Measurements from ENCODE around the gene EFHD2.
"Not testable (repeated sequence)": the region's sequence is repeated elsewhere in the genome, so short reads cannot be mapped to it uniquely, and the experiment has no call there.

The EFHD2 gene

DNA sequence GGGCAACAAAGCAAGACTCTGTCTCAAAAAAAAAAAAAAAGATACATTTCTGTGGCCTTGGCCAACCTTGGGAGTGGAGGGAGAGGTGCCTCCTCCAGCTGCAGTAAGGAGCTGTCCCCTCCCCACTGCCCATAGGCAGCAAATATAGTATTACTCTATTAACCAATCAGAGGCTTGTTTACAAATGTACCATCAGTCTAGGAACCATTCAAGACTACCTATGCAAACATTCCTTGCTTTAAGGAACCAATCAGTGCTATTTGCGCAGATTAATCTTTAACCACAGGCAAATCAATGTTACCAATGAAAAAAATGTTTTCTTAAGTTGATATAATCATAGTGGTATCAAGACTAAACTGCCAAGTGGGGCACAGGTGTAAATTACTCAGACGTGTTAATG, 47.9 kb downstream of the EFHD2 start:
- no peak for DNase-seq (ENCODE audit: low read depth, low spot score)
- Histone ChIP-seq H3K27me3 (ENCODE audit: insufficient read depth, insufficient read length) (no peaks in the 10 kb centered on the region), H3K9ac (ENCODE audit: insufficient read length, low read depth) (no peak overlapping the region), H3K4me3 (ENCODE audit: insufficient read length, low read depth) (no peak overlapping the region), H3K9me3 (ENCODE audit: insufficient read depth, low read length) (no peaks in the 10 kb centered on the region), H3K36me3 (ENCODE audit: insufficient read depth, insufficient read length, low read length) (no peaks in the 10 kb centered on the region), H3K4me1 (ENCODE audit: insufficient read depth, insufficient read length) (no peaks in the 10 kb centered on the region)
- TF ChIP-seq YY1 (IDR thresholded peaks at IDR 0.05; ENCODE audit: insufficient read depth, insufficient read length): no peak

DNA sequence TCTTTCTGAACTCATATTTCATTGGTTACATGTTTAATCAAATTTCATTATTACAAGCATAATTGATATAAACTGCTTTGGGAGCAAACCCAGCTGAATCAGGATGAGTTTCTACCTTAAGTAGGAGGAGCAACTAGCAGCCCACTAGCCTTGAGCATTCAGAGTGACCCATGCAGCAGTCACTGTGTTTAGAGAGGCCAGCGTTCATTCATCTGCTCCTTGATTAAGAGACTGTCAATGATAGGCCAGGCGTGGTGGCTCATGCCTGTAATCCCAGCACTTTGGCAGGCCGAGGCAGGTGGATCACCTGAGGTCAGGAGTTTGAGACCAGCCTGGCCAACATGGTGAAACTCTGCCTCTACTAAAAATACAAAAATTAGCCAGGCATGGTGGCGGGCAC, 48.7 kb downstream of the EFHD2 start:
- H3K36me3 ChIP-seq (ENCODE audit: insufficient read depth, insufficient read length, low read length); H3K4me3 ChIP-seq (ENCODE audit: insufficient read length, low read depth); H3K4me1 ChIP-seq (ENCODE audit: insufficient read depth, insufficient read length); DNase-seq (ENCODE audit: low read depth, low spot score); H3K9ac ChIP-seq (ENCODE audit: insufficient read length, low read depth); H3K9me3 ChIP-seq (ENCODE audit: insufficient read depth, low read length); H3K27me3 ChIP-seq (ENCODE audit: insufficient read depth, insufficient read length): not testable (repeated sequence)

DNA sequence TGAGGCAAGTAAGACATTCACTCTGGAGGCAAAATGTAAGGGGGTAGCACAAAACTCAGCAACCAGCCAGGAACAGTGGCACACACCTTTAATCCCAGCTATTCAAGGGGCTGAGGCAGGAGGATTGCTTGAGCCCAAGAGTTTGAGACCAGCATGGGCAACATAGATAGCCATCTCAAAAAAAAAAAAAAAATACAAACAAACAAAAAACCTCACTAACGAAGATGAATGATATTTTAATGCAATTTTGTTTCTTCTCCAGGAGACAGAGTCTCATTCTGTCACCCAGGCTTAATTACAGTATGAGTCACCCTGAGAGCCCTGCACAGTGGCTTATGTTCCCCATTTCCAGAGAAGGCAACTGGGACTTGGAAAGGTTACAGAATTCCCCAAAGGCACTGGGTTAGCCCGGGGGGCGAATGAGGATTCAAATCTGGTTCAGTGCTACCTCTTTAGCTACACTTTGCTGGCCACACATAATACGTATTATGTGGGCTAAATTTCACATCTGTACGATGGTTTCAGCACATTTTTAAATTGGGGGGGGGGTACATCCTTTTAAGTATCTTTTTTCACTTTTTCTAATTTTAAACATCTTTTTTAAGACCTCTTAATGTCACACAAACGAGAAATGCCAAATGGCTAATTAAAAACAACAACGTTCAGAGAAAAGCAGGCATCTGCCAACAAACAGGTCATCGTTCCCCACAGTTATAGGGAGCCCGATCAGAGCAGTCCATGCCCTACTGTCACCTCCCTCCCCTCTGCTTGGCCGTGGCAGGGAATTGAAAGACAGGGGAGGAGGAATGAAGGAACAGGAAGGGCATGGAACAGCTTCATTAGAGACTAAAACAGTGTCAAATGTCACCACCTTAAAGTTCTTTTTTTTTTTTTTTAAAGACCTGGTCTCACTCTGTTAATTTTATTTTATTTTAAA, 50.4 kb downstream of the EFHD2 start:
- Histone ChIP-seq H3K4me1 (ENCODE audit: insufficient read depth, insufficient read length) (no peaks in the 10 kb centered on the region), H3K36me3 (ENCODE audit: insufficient read depth, insufficient read length, low read length) (no peaks in the 10 kb centered on the region), H3K27me3 (ENCODE audit: insufficient read depth, insufficient read length) (no peaks in the 10 kb centered on the region), H3K9ac (ENCODE audit: insufficient read length, low read depth) (no peak overlapping the region), H3K4me3 (ENCODE audit: insufficient read length, low read depth) (no peak overlapping the region), H3K9me3 (ENCODE audit: insufficient read depth, low read length) (no peaks in the 10 kb centered on the region)
- DNase-seq (ENCODE audit: low read depth, low spot score): no peak
- TF ChIP-seq YY1 (IDR thresholded peaks at IDR 0.05; ENCODE audit: insufficient read depth, insufficient read length): no peak
- TF ChIP-seq ZNF274 (IDR thresholded peaks at IDR 0.05; ENCODE audit: low read depth, low read length): no peak
- no peak for TF ChIP-seq SUZ12 (IDR thresholded peaks at IDR 0.05; ENCODE audit: extremely low read depth, insufficient read depth, insufficient read length)

GRCh38 chr1:15460708-15461095, 51.0 kb downstream of the EFHD2 start:
- no peak for DNase-seq (ENCODE audit: low read depth, low spot score)
- Histone ChIP-seq H3K9me3 (ENCODE audit: insufficient read depth, low read length) (no peaks in the 10 kb centered on the region), H3K9ac (ENCODE audit: insufficient read length, low read depth) (no peak overlapping the region), H3K27me3 (ENCODE audit: insufficient read depth, insufficient read length) (no peaks in the 10 kb centered on the region), H3K36me3 (ENCODE audit: insufficient read depth, insufficient read length, low read length) (no peaks in the 10 kb centered on the region), H3K4me1 (ENCODE audit: insufficient read depth, insufficient read length) (no peaks in the 10 kb centered on the region), H3K4me3 (ENCODE audit: insufficient read length, low read depth) (no peak overlapping the region)
- TF ChIP-seq SUZ12 (IDR thresholded peaks at IDR 0.05; ENCODE audit: extremely low read depth, insufficient read depth, insufficient read length) (no peak), ZNF274 (IDR thresholded peaks at IDR 0.05; ENCODE audit: low read depth, low read length) (no peak), YY1 (IDR thresholded peaks at IDR 0.05; ENCODE audit: insufficient read depth, insufficient read length) (no peak)

- H3K9me3 ChIP-seq (ENCODE audit: insufficient read depth, low read length); H3K27me3 ChIP-seq (ENCODE audit: insufficient read depth, insufficient read length); DNase-seq (ENCODE audit: low read depth, low spot score); H3K4me3 ChIP-seq (ENCODE audit: insufficient read length, low read depth); H3K4me1 ChIP-seq (ENCODE audit: insufficient read depth, insufficient read length); H3K36me3 ChIP-seq (ENCODE audit: insufficient read depth, insufficient read length, low read length); H3K9ac ChIP-seq (ENCODE audit: insufficient read length, low read depth): not testable (repeated sequence)
Observed at GRCh38 chr1:15463064-15463800, 53.5 kb downstream of the EFHD2 start.

- H3K4me1 ChIP-seq (ENCODE audit: insufficient read depth, insufficient read length); H3K27me3 ChIP-seq (ENCODE audit: insufficient read depth, insufficient read length); H3K9ac ChIP-seq (ENCODE audit: insufficient read length, low read depth); H3K4me3 ChIP-seq (ENCODE audit: insufficient read length, low read depth); H3K9me3 ChIP-seq (ENCODE audit: insufficient read depth, low read length); H3K36me3 ChIP-seq (ENCODE audit: insufficient read depth, insufficient read length, low read length); DNase-seq (ENCODE audit: low read depth, low spot score): not testable (repeated sequence)
Observed at GRCh38 chr1:15463926-15464322, 54.2 kb downstream of the EFHD2 start.

DNA sequence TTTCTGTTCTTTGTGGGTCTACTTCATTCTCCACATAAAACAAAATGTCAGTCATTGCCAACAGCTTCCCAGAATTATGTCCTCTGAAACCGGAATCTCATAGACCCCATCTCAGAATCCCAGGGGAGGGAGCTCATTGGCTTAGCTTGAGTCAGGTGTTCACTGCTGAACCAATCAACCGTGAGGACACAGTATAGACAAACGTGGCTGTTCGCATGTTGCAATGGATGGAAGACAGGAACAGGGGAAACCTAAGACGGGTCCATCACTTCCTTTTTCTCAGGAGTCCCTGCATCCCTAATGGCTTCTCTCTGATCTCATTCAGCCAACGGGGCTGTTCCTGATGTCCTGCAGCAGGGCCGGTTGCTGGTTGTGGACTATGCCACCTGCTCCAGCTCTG, 56.0 kb downstream of the EFHD2 start:
- TF ChIP-seq ZNF274 (IDR thresholded peaks at IDR 0.05; ENCODE audit: low read depth, low read length) (no peak), YY1 (IDR thresholded peaks at IDR 0.05; ENCODE audit: insufficient read depth, insufficient read length) (no peak)
- no peaks in the 10 kb centered on the region for H3K27me3 ChIP-seq (ENCODE audit: insufficient read depth, insufficient read length)
- DNase-seq (ENCODE audit: low read depth, low spot score): no peak
- no peaks in the 10 kb centered on the region for H3K36me3 ChIP-seq (ENCODE audit: insufficient read depth, insufficient read length, low read length)
- no peaks in the 10 kb centered on the region for H3K4me1 ChIP-seq (ENCODE audit: insufficient read depth, insufficient read length)
- no peak overlapping the region for H3K9ac ChIP-seq (ENCODE audit: insufficient read length, low read depth)
- no peak overlapping the region for H3K4me3 ChIP-seq (ENCODE audit: insufficient read length, low read depth)
- no peaks in the 10 kb centered on the region for H3K9me3 ChIP-seq (ENCODE audit: insufficient read depth, low read length)

DNA sequence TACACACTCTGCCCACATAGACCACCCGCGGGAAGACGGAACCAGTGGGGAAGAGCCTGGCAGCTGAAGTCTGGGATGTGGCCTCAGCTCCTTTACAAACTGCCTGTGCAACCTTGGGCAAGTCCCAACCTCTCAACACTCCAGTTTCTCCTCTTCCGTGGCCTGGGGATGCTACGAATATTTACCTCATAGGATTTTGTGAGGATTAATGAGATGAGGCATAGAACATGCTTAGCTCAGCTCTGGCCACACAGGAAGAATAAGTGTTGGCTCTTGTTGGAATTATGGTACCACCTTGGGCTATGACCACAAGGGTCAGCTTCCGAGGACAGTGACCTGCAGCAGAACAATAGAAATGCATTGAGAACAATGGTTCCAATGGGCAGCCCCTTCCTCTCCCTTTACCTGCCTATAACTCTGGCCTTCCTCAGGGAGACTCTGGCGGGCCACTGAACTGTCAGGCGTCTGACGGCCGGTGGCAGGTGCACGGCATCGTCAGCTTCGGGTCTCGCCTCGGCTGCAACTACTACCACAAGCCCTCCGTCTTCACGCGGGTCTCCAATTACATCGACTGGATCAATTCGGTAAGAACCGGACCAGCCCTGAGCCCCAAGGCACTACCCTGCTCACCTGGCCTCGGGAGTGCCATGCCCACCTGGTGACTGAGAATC, 57.4 kb downstream of the EFHD2 start:
- not testable (repeated sequence) for H3K9ac ChIP-seq (ENCODE audit: insufficient read length, low read depth)

More for the DNA sequence above, 57.4 kb downstream of the EFHD2 start:
- H3K27me3 ChIP-seq (ENCODE audit: insufficient read depth, insufficient read length); H3K4me3 ChIP-seq (ENCODE audit: insufficient read length, low read depth); H3K36me3 ChIP-seq (ENCODE audit: insufficient read depth, insufficient read length, low read length); H3K4me1 ChIP-seq (ENCODE audit: insufficient read depth, insufficient read length); H3K9me3 ChIP-seq (ENCODE audit: insufficient read depth, low read length); DNase-seq (ENCODE audit: low read depth, low spot score): not testable (repeated sequence)

Measured in NT2/D1 (cell line).